Type B pancreatic cell (in vitro differentiated cells): ENCODE measurements around the gene TMEM255B. TPM values are rescaled to one million over a fixed set of nuclear protein-coding genes. Genes with fewer than 3 reads are reported as not detected.
A peak's percentile ranks its signal among the peaks of the same experiment; 100 is the strongest.

Source experiments
- DNase-seq: peaks from one replicate; pipeline ENCODE4 v3.0.0; 2021; ENCODE audit warnings: mixed read lengths; ENCODE audit not compliant: unreplicated experiment; ENCODE audit errors: extremely low spot score
- H3K27ac Mint-ChIP-seq: 2 replicates; pipeline ENCODE4 v1.8.0; 2021; ENCODE audit warnings: mild to moderate bottlenecking, mixed read lengths
- H3K27me3 Mint-ChIP-seq: 2 replicates; pipeline ENCODE4 v1.8.0; 2021; ENCODE audit warnings: mixed read lengths
- H3K36me3 Mint-ChIP-seq: 2 replicates; pipeline ENCODE4 v1.8.0; 2021; ENCODE audit warnings: mixed read lengths
- H3K4me1 Mint-ChIP-seq: one replicate; pipeline ENCODE4 v1.8.0; 2021; ENCODE audit warnings: mixed read lengths; ENCODE audit not compliant: unreplicated experiment
- H3K4me3 Mint-ChIP-seq: 2 replicates; pipeline ENCODE4 v1.8.0; 2021; ENCODE audit warnings: mild to moderate bottlenecking, mixed read lengths
- H3K9me3 Mint-ChIP-seq: 2 replicates; pipeline ENCODE4 v1.8.0; 2021; ENCODE audit warnings: mixed read lengths
- CTCF ChIP-seq: fragments of 200-600 bp; sonication (generic); conservative IDR thresholded peaks from 2 replicates; pipeline ENCODE4 v1.5.0; 2021; ENCODE audit warnings: antibody characterized with exemption, mild to moderate bottlenecking
- total RNA-seq: library from RNA; stranded (reverse); gene quantifications from 2 replicates; pipeline ENCODE4 v1.2.1, GENCODE V29; 2021; ENCODE audit warnings: low replicate concordance

The TMEM255B gene
- total RNA-seq, 1 donor from 2014 or later: 0.92 TPM

GRCh38 chr13:113841353-113841650 is 82.3 kb downstream of the TMEM255B start:
- peaks cover 19% of the 10 kb centered on the region for H3K4me1 Mint-ChIP-seq
- no peaks in the 10 kb centered on the region for H3K36me3 Mint-ChIP-seq
- DNase-seq: no peak
- no peaks in the 10 kb centered on the region for H3K27me3 Mint-ChIP-seq
- H3K9me3 Mint-ChIP-seq: no peaks in the 10 kb centered on the region
- H3K27ac Mint-ChIP-seq: no peak overlapping the region
- no peak for TF ChIP-seq CTCF
- H3K4me3 Mint-ChIP-seq: no peak overlapping the region

- no peak for TF ChIP-seq CTCF
- no peaks in the 10 kb centered on the region for H3K36me3 Mint-ChIP-seq
These were observed 83.5 kb downstream of the TMEM255B start for GRCh38 chr13:113842336-113843062.

GRCh38 chr13:113843063-113843654 is 84.1 kb downstream of the TMEM255B start:
- TF ChIP-seq CTCF: no peak
- Mint-ChIP-seq H3K36me3 (no peaks in the 10 kb centered on the region), H3K4me1 (peaks cover 7% of the 10 kb centered on the region), H3K27me3 (no peaks in the 10 kb centered on the region), H3K27ac (no peak overlapping the region), H3K4me3 (no peak overlapping the region), H3K9me3 (no peaks in the 10 kb centered on the region)
- DNase-seq: no peak

More at GRCh38 chr13:113842336-113843062, 83.5 kb downstream of the TMEM255B start:
- Mint-ChIP-seq H3K4me3 (no peak overlapping the region), H3K4me1 (peaks cover 13% of the 10 kb centered on the region), H3K27ac (peak overlapping the region; percentile 76), H3K27me3 (no peaks in the 10 kb centered on the region), H3K9me3 (no peaks in the 10 kb centered on the region)
- no peak for DNase-seq

- H3K9me3 Mint-ChIP-seq: no peaks in the 10 kb centered on the region
- DNase-seq: no peak
- no peaks in the 10 kb centered on the region for H3K27me3 Mint-ChIP-seq
- no peak overlapping the region for H3K4me3 Mint-ChIP-seq
- peaks cover 7% of the 10 kb centered on the region for H3K4me1 Mint-ChIP-seq
- no peak for TF ChIP-seq CTCF
- no peaks in the 10 kb centered on the region for H3K36me3 Mint-ChIP-seq
- H3K27ac Mint-ChIP-seq: no peak overlapping the region
These were observed 85.0 kb downstream of the TMEM255B start for GRCh38 chr13:113843864-113844556.

- H3K27me3 Mint-ChIP-seq: no peaks in the 10 kb centered on the region
- H3K4me3 Mint-ChIP-seq: no peak overlapping the region
- no peak for TF ChIP-seq CTCF
- no peaks in the 10 kb centered on the region for H3K9me3 Mint-ChIP-seq
- no peaks in the 10 kb centered on the region for H3K36me3 Mint-ChIP-seq
- no peak for DNase-seq
- peaks cover 7% of the 10 kb centered on the region for H3K4me1 Mint-ChIP-seq
- no peak overlapping the region for H3K27ac Mint-ChIP-seq
These were observed 86.0 kb downstream of the TMEM255B start for GRCh38 chr13:113845055-113845454.
